DOHH2 (cell line): ENCODE results near the gene REC114.

Experiments
- H3F3A ChIP-seq: fragments of 200-600 bp; sonication (generic), shearing (Covaris generic); 2 replicates; pipeline ENCODE4 v1.6.0; 2016; ENCODE audit warnings: antibody characterized with exemption, mild to moderate bottlenecking; ENCODE audit not compliant: control insufficient read depth, insufficient read depth
- H3K27ac ChIP-seq: fragments of 200-600 bp; sonication (generic); 2 replicates; pipeline ENCODE4 v1.5.1; 2014; ENCODE audit warnings: low read depth, mild to moderate bottlenecking, low read length, moderate library complexity
- H3K27me3 ChIP-seq: fragments of 200-600 bp; sonication (generic); 2 replicates; pipeline ENCODE4 v1.6.1; 2014; ENCODE audit warnings: mild to moderate bottlenecking, low read length, mixed read lengths; ENCODE audit not compliant: control insufficient read depth
- H3K36me3 ChIP-seq: fragments of 200-600 bp; sonication (generic); 2 replicates; pipeline ENCODE4 v1.6.1; 2014; ENCODE audit warnings: mild to moderate bottlenecking, low read length, moderate library complexity, mixed read lengths; ENCODE audit not compliant: control insufficient read depth
- H3K4me1 ChIP-seq: fragments of 200-600 bp; sonication (generic); 2 replicates; pipeline ENCODE4 v1.6.1; 2014; ENCODE audit warnings: mild to moderate bottlenecking, low read length, mixed read lengths; ENCODE audit not compliant: control insufficient read depth
- H3K4me2 ChIP-seq: fragments of 200-600 bp; sonication (generic); 2 replicates; pipeline ENCODE4 v1.6.0; 2014; ENCODE audit warnings: mild to moderate bottlenecking, low read length, moderate library complexity
- H3K4me3 ChIP-seq: fragments of 200-600 bp; sonication (generic); 2 replicates; pipeline ENCODE4 v1.5.1; 2014; ENCODE audit warnings: mild to moderate bottlenecking, low read length, mixed read lengths
- H3K79me2 ChIP-seq: fragments of 200-600 bp; sonication (generic); 2 replicates; pipeline ENCODE4 v1.6.1; 2014; ENCODE audit warnings: mild to moderate bottlenecking, low read length, mixed read lengths; ENCODE audit not compliant: control insufficient read depth
- H3K9me2 ChIP-seq: fragments of 200-600 bp; sonication (generic); replicated peaks from 2 replicates; pipeline ENCODE4 v1.6.1; 2014; ENCODE audit warnings: mild to moderate bottlenecking, low read length, mixed read lengths; ENCODE audit not compliant: control insufficient read depth
- H3K9me3 ChIP-seq: fragments of 200-600 bp; sonication (generic); 2 replicates; pipeline ENCODE4 v1.6.1; 2014; ENCODE audit warnings: antibody characterized with exemption, low read length, mixed read lengths; ENCODE audit not compliant: control insufficient read depth, insufficient read depth
- H4K20me1 ChIP-seq: fragments of 200-600 bp; sonication (generic); 2 replicates; pipeline ENCODE4 v1.6.0; 2014; ENCODE audit warnings: low read depth, mild to moderate bottlenecking, antibody characterized with exemption, low read length, moderate library complexity; ENCODE audit not compliant: control insufficient read depth, insufficient read depth
- CTCF ChIP-seq: fragments of 200-600 bp; sonication (generic); IDR thresholded peaks from one replicate; pipeline ENCODE4 v1.5.1; 2014; ENCODE audit warnings: antibody characterized with exemption, mild to moderate bottlenecking, low read depth, low read length; ENCODE audit not compliant: poor library complexity, severe bottlenecking
- EZH2phosphoT487 ChIP-seq: fragments of 200-600 bp; sonication (generic); IDR thresholded peaks from 2 replicates; pipeline ENCODE4 v1.6.1; 2017; ENCODE audit warnings: borderline replicate concordance, mild to moderate bottlenecking, antibody characterized with exemption, low read length, moderate library complexity, mixed read lengths

Gene REC114

GRCh38 chr15:73569361-73569760, 126.4 kb downstream of the REC114 start:
- TF ChIP-seq CTCF (no peak), EZH2phosphoT487 (no peak)
- Histone ChIP-seq H3K4me2 (no peak overlapping the region), H3K79me2 (no peaks in the 10 kb centered on the region), H3K4me1 (no peaks in the 10 kb centered on the region), H3K27me3 (no peaks in the 10 kb centered on the region), H4K20me1 (no peaks in the 10 kb centered on the region), H3K36me3 (peaks cover 64% of the 10 kb centered on the region), H3F3A (no peaks in the 10 kb centered on the region), H3K4me3 (no peak overlapping the region), H3K9me2 (no peaks in the 10 kb centered on the region), H3K27ac (no peak overlapping the region), H3K9me3 (no peaks in the 10 kb centered on the region)

- Histone ChIP-seq H3K27ac (no peak overlapping the region), H3K4me3 (no peak overlapping the region), H4K20me1 (no peaks in the 10 kb centered on the region; the same call in 1 of the 2 replicates), H3F3A (no peaks in the 10 kb centered on the region), H3K27me3 (no peaks in the 10 kb centered on the region), H3K79me2 (no peaks in the 10 kb centered on the region), H3K9me3 (no peaks in the 10 kb centered on the region), H3K36me3 (peaks cover 63% of the 10 kb centered on the region), H3K4me2 (no peak overlapping the region), H3K9me2 (no peaks in the 10 kb centered on the region), H3K4me1 (no peaks in the 10 kb centered on the region)
- no peak for TF ChIP-seq CTCF
- no peak for TF ChIP-seq EZH2phosphoT487
Observed at GRCh38 chr15:73570355-73571032, 127.5 kb downstream of the REC114 start.

- Histone ChIP-seq H3F3A (no peaks in the 10 kb centered on the region), H3K4me1 (no peaks in the 10 kb centered on the region), H3K27ac (no peak overlapping the region), H3K4me3 (no peak overlapping the region), H3K9me3 (no peaks in the 10 kb centered on the region), H3K36me3 (peaks cover 64% of the 10 kb centered on the region), H4K20me1 (no peaks in the 10 kb centered on the region; the same call in 1 of the 2 replicates), H3K79me2 (no peaks in the 10 kb centered on the region), H3K9me2 (no peaks in the 10 kb centered on the region), H3K27me3 (no peaks in the 10 kb centered on the region), H3K4me2 (no peak overlapping the region)
- no peak for TF ChIP-seq EZH2phosphoT487
- no peak for TF ChIP-seq CTCF
Observed at GRCh38 chr15:73571346-73571745, 128.4 kb downstream of the REC114 start.

GRCh38 chr15:73572296-73572695, 129.3 kb downstream of the REC114 start:
- H4K20me1 ChIP-seq: no peaks in the 10 kb centered on the region; the same call in 1 of the 2 replicates

More at GRCh38 chr15:73572296-73572695, 129.3 kb downstream of the REC114 start:
- H3F3A ChIP-seq: no peaks in the 10 kb centered on the region
- H3K4me2 ChIP-seq: no peak overlapping the region
- H3K4me3 ChIP-seq: no peak overlapping the region
- peaks cover 61% of the 10 kb centered on the region for H3K36me3 ChIP-seq
- no peak for TF ChIP-seq CTCF
- no peak for TF ChIP-seq EZH2phosphoT487
- no peaks in the 10 kb centered on the region for H3K9me3 ChIP-seq
- H3K27ac ChIP-seq: no peak overlapping the region
- no peaks in the 10 kb centered on the region for H3K27me3 ChIP-seq
- no peaks in the 10 kb centered on the region for H3K79me2 ChIP-seq
- no peaks in the 10 kb centered on the region for H3K4me1 ChIP-seq
- no peaks in the 10 kb centered on the region for H3K9me2 ChIP-seq
